ENCODE data around the gene GRID2. TPM values are rescaled to one million over a fixed set of nuclear protein-coding genes. Genes with fewer than 3 reads are reported as not detected.

The GRID2 gene
- total and polyA plus RNA-seq, 2 of the 4 experiments (the other 2 are of a cell fraction): under 0.01 TPM; not detected in 1

GRCh38 chr4:93532234-93532633 is 1228.5 kb downstream of the GRID2 start:
- BruUV-seq (replicated peaks): no TSS peak
- H2AK5ac ChIP-seq (ENCODE audit: low read depth, low read length): no peak overlapping the region
- no peak overlapping the region for H3K56ac ChIP-seq (ENCODE audit: extremely low read depth, insufficient read depth, low read length)
- no peak overlapping the region for H2BK20ac ChIP-seq (ENCODE audit: low read depth, low read length)
- no peak overlapping the region for H3K9ac ChIP-seq (ENCODE audit: low read depth, low read length)
- no peak overlapping the region for H3K4me3 ChIP-seq (ENCODE audit: insufficient read depth, low read depth, low read length)
- no CpG with 5 or more reads among the region's 1 CpG for WGBS, 2 experiments (ENCODE audit: extremely low coverage in 2 of 2, insufficient read length in 1 of 2)
- no peak overlapping the region for H3K23ac ChIP-seq (ENCODE audit: low read depth, low read length)
- no peak overlapping the region for H2BK15ac ChIP-seq (ENCODE audit: low read depth, low read length)
- DNase-seq (no peak), ATAC-seq (ENCODE audit: low read depth) (no peak)
- no peak overlapping the region for H4K5ac ChIP-seq (ENCODE audit: low read depth, low read length)
- dilution Hi-C loops (cut with HindIII; ENCODE audit: low sequenced_read_pairs, unreplicated experiment): no loop called here
- no peak overlapping the region for H2BK120ac ChIP-seq (ENCODE audit: low read depth, low read length)
- ChIA-PET CTCF (no interaction called here), POLR2A (ENCODE audit: unreplicated experiment) (no interaction called here)
- TF ChIP-seq SMC3 (IDR thresholded peaks at IDR 0.05; ENCODE audit: low read depth, low read length): no peak
- no peak for TF ChIP-seq MXI1 (IDR thresholded peaks at IDR 0.05; ENCODE audit: borderline replicate concordance, low read depth, low read length)
- TF ChIP-seq ELK1 (IDR thresholded peaks at IDR 0.05; ENCODE audit: borderline replicate concordance, low read depth, low read length): no peak
- no peak for TF ChIP-seq CEBPB (IDR thresholded peaks at IDR 0.05; ENCODE audit: low read depth, low read length)
- no peak for TF ChIP-seq MAZ (IDR thresholded peaks at IDR 0.05; ENCODE audit: borderline replicate concordance, low read depth, low read length)
- no peak for TF ChIP-seq BHLHE40 (IDR thresholded peaks at IDR 0.05; ENCODE audit: low read depth, low read length)
- TF ChIP-seq RAD21 (IDR thresholded peaks at IDR 0.05; ENCODE audit: low read length): no peak
- TF ChIP-seq CHD1 (IDR thresholded peaks at IDR 0.05; ENCODE audit: low read depth, low read length): no peak
- no peak for TF ChIP-seq USF2 (IDR thresholded peaks at IDR 0.05; ENCODE audit: low read depth, low read length)
- TF ChIP-seq RCOR1 (IDR thresholded peaks at IDR 0.05; ENCODE audit: insufficient replicate concordance, low read length): no peak
- no peak for TF ChIP-seq FOS (IDR thresholded peaks at IDR 0.05; ENCODE audit: low read depth, low read length)
- no peak for TF ChIP-seq CTCF (conservative IDR thresholded peaks at IDR 0.05; ENCODE audit: low read depth, low read length)
- TF ChIP-seq POLR2A (IDR thresholded peaks at IDR 0.05; ENCODE audit: low read depth, low read length): no peak
- TF ChIP-seq NFE2L2 (IDR thresholded peaks at IDR 0.05; ENCODE audit: low read depth, low read length): no peak
- TF ChIP-seq MAFK (IDR thresholded peaks at IDR 0.05; ENCODE audit: low read depth, low read length): no peak
- no peak for TF ChIP-seq RFX5 (IDR thresholded peaks at IDR 0.05; ENCODE audit: low read depth, low read length)
- no peaks in the 10 kb centered on the region for H3K36me3 ChIP-seq (ENCODE audit: control insufficient read depth, insufficient read depth, low read length)
- H4K20me1 ChIP-seq (ENCODE audit: insufficient read depth, low read length): no peaks in the 10 kb centered on the region
- no peak overlapping the region for H4K91ac ChIP-seq (ENCODE audit: insufficient read depth, low read depth, low read length)
- no peak overlapping the region for H3K27ac ChIP-seq (ENCODE audit: insufficient read depth, low read length)
- H3K4ac ChIP-seq (ENCODE audit: low read depth, low read length): no peak overlapping the region
- H3K4me2 ChIP-seq (ENCODE audit: low read depth, low read length): no peak overlapping the region
- H3K4me1 ChIP-seq (ENCODE audit: control insufficient read depth, insufficient read depth, low read length): no peaks in the 10 kb centered on the region
- H3K27me3 ChIP-seq (ENCODE audit: control insufficient read depth, insufficient read depth, low read length): no peaks in the 10 kb centered on the region
- no peak overlapping the region for H3K14ac ChIP-seq (replicated peaks; ENCODE audit: low read depth, low read length)
- H2BK5ac ChIP-seq (ENCODE audit: low read depth, low read length, poor library complexity, severe bottlenecking): no peak overlapping the region
- no peak overlapping the region for H4K8ac ChIP-seq (ENCODE audit: low read depth in 2 of 2, low read length in 2 of 2)
- H3K9me1 ChIP-seq (ENCODE audit: insufficient read depth, low read length): no peaks in the 10 kb centered on the region
- H2AK9ac ChIP-seq (replicated peaks; ENCODE audit: low read depth, low read length, poor library complexity): no peak overlapping the region
- H3K79me1 ChIP-seq (ENCODE audit: low read depth in 1 of 2, low read length in 2 of 2): no peaks in the 10 kb centered on the region
- H3K18ac ChIP-seq (ENCODE audit: low read depth, low read length): no peak overlapping the region
- H3K9me3 ChIP-seq (ENCODE audit: control insufficient read depth, insufficient read depth, low read length): no peaks in the 10 kb centered on the region
- no peak overlapping the region for H2AFZ ChIP-seq (replicated peaks; ENCODE audit: low read length, poor library complexity)
- in situ Hi-C loops (cut with MboI; ENCODE audit: low sequenced_read_pairs): no loop called here
- intact Hi-C loops (cut with micrococcal nuclease): no loop called here
